HG02571 (cell line): Measurements from ENCODE around the gene NPW.
"Not testable (repeated sequence)": the region's sequence is repeated elsewhere in the genome, so short reads cannot be mapped to it uniquely, and the experiment has no call there.

ENCODE experiments used
- ATAC-seq: cut with Tn5 transposase; IDR thresholded peaks from one replicate; pipeline ENCODE4 v1.9.1; 2021; ENCODE audit warnings: mild to moderate bottlenecking, moderate library complexity; ENCODE audit not compliant: unreplicated experiment

NPW gene

DNA sequence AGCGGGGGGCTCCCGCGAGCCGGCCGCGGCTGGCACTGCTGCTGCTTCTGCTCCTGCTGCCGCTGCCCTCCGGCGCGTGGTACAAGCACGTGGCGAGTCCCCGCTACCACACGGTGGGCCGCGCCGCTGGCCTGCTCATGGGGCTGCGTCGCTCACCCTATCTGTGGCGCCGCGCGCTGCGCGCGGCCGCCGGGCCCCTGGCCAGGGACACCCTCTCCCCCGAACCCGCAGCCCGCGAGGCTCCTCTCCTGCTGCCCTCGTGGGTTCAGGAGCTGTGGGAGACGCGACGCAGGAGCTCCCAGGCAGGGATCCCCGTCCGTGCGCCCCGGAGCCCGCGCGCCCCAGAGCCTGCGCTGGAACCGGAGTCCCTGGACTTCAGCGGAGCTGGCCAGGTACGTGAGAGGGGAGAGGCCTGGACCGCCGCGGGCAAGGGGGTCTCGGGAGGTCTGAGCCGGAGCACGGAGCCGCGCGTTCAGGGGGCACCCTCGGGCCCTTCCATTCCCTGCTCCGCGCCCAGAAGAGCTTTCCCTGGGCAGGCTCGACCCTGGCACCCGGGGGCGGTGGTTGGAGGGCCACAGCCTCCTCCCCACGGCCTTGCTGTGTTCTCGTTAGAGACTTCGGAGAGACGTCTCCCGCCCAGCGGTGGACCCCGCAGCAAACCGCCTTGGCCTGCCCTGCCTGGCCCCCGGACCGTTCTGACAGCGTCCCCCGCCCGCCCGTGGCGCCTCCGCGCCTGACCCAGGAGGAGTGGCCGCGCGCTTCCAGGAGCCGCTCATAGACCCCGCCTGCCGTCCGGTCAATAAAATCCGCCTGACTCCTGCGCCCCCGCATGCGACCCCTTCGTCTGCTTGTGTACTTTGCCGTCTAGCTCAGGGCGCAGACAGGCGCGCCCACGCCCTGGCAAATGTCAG, 591 bp downstream of the NPW start:
- no peak for ATAC-seq

DNA sequence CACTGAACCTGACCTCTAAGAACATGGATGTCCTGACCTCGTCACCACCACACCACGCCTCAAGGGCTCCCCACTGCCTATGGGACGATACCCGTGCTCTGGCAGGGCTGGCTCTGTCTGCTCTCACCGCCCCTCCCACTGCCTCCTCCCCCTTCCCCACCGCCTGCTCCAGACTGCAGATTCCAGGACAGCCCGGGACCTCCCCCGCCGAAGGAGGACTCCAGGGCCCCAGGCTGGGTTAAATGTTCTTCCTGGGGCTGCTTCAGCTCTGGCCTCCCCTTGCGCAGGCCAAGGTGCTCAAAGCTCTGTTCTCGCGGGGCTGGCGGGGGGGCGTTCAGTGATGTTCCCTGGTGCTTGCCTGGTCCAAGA, 3.1 kb downstream of the NPW start:
- ATAC-seq: no peak

DNA sequence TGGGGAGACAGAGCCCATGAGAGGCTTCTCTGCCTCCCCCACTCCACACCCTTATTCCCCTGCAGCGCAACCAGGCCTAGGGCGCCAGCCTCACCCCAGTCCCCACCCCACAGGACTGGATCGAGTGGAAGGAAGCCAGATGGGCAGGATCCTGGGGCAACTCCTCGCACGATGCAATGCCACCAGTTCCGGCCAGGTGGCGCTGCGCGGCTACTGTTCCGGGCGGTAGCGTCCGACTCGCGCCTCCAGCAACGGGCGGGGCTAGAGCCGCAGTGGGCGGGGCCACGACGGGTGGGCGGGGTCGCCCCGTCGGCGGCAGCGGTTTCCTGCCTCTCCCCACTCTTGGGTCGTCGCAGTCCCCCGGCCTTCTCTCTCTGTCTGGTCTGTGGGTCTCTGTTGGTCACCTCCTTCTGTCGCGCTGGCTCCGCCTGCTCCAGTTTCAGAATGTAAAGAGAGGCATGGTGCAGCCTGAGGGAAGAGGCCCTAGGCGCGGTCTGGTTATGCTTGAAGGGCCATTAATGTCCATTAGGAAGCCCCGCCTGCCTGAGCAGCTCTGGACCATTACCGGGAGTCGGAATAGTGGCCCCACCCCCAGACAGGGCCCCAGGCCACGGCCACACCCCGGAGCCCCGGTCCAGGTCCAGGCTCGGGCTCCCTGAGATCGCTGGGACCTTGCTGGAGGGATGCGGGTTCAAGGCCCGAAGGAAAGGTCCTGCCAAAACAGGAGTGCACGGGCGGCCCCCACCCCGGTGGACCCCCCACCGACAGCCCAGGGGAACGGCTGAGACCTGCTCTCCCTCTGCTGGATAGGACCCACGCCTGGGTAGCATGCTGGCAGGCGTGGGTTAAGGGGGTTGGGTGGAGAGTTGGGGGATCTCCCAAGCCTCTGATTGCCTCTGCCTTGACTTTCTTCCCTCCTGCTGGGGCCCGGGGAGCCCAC, 3.8 kb downstream of the NPW start:
- ATAC-seq: no peak

DNA sequence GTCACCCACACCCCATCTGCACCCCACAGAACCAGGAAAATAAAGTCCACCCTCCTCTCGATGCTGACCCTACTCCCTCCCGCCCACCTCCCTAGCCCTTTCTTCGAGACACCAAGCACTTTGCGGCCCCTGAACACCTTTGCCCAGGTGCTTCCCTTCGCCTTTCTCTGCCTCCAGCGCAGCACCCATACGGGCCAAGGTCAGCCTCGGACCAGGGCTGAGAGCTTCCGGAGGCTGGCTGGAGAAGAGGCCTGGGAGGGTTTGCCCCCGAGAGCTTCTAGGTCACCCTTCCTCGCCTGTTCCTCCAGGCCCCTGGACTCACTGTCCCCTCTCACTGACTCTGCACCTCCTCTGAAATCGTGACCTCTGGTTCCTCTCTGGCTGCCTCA, 4.4 kb downstream of the NPW start:
- ATAC-seq: no peak

DNA sequence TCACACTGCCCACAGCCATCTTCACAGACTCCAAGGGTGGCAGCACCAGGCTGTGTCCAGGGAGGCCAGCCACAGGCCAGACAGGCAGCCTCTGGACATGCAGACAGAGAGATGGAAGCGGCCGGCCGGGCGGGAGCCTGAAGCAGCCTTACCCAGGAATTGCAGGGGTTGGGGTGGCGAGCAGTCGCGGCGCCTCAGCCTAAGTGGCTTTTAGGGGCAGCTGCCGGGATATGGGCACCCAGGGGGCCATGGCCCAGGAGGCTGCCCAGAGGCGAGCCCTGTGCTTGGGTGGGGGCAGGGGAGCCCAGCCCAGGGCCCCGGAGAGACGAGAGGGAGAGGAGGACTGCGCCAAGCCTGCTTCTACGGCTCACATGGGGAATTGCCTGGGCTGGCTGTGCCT, 5.7 kb downstream of the NPW start:
- ATAC-seq: no peak

DNA sequence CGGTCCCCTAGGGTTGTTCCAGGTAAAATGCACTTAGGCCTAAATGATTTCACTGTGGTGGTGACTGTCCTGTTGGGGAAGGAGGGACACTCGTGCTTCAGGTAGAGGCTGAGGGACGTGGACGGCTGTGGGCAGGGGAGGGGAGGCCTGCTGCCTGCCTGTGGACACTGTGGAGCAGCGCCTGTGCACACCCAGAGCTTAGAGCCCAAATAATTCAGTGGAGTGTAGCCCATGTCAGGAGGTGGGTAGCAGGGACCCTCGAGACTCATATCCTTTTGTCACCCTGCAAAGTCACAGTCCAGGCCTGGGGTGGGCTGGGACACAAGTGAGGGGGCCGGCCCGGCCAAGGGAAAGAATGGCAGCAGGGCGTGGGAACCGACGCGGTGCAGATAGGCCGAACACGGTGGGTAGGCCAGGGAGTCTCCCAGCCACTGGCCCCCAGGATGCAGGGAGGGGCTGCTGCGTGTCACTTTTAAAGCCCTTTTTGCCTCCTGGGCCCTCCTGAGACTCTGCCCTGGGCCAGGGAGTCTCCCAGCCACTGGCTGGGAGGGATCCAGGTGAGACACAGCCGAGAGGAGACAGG, 6.4 kb downstream of the NPW start:
- no peak for ATAC-seq

DNA sequence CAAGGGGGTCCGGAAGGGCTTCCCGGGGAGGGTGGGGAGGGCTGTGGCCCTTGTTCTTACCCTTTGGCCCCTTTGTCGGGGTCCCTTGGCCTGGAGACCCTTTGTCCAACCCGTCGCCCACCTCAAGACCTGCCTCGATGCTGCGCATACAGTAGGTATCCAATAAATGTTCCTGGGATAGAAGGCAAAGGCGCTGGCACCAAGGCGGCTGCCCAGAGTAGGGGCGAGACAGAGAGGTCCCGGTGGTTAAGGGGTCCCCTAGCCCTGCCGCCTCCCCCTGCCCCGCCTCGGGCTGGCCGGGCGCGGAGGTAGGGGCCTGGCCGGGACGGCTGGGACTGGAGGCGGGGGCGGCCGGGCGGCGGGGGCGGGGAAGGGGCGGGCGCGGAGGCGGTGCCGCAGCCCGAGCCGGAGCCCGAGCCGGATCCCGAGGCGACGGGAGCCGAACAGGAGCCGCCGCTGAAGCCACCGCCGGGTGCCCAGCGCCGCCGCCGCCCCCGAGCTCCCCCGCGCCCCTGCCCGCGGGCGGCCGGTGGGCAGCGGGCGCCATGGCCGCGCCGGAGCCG, 7.0 kb downstream of the NPW start, which contains the start of gene NHERF2:
TSS of gene NHERF2 (plus strand) at position 442 of the 563 bp plus-strand sequence. CDS start at position 546, 104 bp downstream.
- no peak for ATAC-seq

DNA sequence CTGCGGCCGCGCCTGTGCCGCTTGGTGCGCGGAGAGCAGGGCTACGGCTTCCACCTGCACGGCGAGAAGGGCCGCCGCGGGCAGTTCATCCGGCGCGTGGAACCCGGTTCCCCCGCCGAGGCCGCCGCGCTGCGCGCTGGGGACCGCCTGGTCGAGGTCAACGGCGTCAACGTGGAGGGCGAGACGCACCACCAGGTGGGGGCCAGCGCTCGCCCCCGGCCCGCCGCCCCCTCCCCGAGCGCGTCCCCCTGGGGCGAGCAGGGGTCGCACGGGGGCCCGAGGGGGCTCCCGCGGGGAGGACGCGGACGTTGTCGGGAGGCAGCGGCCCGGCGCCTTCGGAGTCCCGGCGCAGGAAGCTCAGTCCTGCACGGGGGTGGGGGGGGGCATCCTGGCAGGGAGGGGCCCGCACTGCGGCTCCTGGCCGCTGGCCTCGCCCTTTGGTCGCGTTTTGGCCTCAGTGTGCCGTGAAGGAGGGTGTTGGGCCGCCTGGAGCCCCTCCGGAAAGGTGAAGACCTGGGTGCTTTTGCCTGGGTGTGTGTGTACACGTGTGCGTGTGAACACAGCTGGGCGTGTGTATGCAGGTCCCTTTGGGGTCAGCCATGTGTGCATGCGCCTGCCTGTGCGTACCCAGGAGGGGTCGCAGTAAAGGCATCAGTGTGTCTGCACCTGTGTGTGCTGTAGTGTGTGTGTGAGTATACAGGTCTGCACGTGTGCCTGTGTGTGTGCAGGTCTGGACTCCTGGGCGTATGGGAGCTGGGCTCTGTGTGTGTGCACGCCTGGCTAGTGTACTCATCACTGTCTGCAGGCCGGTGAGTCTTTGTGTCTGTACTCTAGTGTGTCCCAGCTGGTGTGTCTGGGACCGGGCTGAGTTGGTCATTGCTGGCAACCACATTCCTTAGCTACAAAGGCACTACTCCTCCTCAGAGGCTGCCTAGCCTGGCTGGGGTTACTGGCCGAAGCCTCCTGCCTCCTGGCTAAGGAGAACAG, 7.7 kb downstream of the NPW start:
- ATAC-seq: no peak

DNA sequence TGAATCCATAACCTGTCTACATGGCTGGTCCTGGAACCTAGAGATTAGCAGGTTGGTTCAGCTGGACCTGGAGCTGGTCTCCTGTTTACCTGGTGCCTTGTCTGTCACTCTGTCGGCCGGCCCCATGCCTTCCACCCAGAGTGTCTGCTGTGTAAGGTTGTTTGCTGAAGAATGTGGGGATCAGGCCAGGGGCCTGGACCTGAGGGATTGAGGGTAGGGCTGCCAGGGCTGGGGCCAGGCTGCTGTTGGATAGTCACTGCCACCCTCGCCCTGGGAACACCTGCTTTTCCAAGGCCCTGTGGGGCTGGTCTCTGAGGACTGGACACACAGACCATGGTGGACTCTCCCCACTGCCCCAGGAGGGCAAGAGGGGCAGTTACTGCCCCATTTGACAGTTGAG, 8.6 kb downstream of the NPW start:
- no peak for ATAC-seq

DNA sequence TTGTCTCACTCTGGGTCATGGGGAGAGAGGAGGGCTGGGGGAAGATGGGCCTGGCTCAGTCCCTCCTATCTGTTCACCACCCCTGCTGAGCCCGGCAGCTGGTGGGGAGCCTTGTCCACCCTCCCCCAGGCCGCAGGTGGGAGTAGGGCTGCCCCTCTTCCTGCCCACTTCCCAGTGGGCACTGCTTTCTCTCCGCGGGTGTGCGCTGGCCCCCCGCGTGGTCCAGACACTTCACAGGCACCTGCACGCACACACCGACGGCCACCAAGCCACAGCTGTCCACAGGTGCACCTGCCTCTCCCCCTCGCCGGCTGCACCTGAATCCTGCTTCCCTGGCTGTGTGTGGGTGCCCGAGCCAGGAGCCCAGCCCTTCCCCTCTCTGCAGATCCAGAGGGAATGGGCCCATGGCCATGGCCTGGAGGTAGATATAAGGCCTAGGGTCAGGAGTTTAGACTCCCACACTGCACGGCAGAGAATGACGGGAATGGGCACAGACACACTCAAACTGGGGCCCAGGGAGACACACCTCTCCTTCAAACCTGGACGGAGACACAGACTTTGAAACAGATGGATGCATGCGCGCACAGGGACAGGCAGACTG, 9.1 kb downstream of the NPW start:
- no peak for ATAC-seq

DNA sequence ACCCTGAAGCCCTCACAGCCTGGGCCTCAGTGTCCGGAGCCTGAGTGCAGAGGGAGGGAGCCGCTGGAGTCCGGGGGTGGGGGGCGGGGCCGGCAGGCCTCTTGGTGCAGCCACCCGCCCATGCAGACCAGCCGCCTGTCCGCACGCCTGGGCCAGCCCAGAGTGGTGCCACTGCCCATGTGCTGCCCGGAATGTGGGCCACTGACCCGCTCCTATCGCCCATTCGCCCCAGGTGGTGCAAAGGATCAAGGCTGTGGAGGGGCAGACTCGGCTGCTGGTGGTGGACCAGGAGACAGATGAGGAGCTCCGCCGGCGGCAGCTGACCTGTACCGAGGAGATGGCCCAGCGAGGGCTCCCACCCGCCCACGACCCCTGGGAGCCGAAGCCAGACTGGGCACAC, 9.8 kb downstream of the NPW start:
- ATAC-seq: no peak

DNA sequence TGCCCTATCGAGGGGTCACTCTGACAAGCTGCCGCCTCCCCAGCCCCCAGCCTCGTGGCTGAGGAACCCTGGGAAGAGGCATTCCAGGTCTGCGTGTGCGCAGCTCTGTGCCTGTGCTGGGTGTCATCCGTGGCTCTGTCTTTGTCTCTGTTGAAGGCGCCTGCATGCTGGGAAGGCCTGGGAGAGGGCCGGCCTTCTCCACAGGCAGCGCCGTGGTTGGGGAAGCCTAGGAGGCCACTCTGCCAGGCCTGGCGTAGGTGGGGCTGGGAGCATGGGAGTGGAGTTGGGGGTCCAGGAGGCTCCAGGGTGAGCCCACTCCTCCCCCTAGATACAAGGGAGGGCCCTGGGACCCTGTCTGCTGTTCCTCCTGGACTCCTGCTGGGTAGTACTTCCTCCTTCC, 10.5 kb downstream of the NPW start:
- ATAC-seq: no peak

DNA sequence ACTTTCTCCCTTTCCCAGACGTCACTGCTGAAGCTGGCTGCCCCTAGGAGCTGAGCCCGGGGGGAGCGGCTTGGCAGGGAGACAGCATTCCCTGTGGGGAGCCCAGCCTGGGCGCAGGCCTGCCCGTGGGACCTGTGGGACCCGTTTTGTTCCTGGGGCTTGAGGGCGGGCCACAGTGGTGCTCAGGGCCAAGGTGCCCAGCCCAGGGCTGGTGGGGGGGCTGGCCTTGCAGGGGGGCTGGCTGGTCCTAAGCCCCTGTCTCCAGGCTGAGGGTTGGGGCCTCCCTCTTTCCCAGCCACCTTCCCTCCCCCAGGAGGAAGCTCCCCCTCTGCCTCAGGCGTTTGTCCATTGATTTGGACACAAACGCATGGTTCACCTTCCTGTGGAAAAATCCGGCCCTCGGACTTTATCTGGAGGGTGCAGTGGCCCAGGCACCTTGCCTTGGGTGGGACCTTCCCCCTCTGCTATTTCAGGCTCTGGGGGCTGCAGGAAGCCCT, 11.5 kb downstream of the NPW start:
- ATAC-seq: no peak

DNA sequence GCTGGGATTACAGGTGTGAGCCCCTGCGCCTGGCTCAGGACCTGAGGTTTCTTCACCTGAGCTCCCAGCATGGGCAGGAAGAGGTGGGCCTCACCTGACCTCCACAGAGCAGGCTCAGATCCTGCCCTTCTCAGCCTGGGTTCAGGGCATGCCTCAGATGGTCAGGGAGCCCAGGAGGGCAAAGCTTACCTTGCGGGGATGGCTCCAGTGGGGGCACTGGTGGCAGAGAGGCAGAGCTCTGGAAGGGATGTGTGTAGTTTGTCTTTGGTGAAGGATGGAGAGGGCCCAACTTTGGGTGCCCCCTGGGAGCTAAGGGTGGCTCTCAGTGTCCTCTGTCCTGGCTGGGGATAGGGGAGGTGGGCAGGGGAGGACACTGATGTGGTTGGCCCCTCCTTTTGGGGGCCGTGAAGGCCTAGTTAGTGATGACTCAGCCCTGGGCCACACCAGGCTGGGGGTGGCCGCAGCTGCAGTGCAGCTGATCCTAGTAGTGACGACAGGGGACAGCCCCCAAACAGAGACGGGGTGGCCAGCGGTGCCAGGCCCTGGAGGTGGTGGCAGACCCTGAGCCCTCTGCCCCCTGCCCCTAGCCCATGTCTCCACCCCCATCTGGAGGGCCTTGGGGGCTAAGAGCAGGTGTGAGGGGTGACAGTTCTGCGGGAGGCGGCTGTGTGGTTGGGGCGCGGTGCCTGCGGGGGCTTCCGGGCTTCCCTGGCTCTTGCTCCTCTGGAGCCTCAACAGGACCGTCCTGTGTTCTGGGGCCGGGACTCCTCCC, 12.9 kb downstream of the NPW start:
- ATAC-seq: no peak

DNA sequence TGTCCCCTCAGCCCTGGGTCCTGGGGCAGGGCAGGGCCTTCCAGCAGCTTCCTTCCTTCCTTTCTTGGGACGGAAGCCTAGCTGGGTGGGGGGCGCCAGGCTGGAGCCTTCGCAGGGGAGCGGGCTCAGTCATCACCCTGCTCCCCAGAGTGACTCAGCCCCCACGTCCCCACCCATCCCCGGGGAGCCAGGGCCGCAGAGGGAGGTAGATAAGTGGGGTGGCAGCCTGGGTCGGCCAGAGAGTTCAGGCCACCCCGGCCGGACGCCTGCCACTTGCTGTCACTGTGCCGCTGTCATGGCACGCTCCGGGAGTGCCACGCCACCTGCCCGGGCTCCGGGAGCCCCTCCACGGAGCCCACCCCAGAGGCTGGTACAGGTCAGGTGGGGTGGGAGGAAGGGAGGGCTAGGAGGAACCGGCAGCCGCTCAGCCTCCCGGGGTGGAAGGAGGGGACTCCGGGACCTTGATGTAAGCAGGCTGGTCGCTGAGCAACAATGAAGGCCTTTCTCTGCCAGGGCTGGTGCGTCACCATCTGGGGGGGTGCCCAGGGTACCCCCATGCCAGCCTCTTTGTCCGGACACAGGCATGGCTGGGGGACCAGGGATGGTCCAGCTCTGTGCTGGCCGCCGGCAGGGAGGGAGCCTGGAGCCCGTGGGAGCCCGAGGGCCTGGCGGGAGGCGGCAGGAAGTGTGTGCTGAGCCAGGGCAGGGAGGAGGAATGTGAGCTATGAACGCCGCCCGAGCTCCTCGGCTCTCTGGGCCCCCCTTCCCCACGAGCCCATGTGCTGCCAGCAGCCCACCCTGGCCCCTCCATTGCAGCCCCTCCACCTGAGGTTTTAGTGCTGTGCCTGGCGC, 13.7 kb downstream of the NPW start:
- ATAC-seq: no peak

DNA sequence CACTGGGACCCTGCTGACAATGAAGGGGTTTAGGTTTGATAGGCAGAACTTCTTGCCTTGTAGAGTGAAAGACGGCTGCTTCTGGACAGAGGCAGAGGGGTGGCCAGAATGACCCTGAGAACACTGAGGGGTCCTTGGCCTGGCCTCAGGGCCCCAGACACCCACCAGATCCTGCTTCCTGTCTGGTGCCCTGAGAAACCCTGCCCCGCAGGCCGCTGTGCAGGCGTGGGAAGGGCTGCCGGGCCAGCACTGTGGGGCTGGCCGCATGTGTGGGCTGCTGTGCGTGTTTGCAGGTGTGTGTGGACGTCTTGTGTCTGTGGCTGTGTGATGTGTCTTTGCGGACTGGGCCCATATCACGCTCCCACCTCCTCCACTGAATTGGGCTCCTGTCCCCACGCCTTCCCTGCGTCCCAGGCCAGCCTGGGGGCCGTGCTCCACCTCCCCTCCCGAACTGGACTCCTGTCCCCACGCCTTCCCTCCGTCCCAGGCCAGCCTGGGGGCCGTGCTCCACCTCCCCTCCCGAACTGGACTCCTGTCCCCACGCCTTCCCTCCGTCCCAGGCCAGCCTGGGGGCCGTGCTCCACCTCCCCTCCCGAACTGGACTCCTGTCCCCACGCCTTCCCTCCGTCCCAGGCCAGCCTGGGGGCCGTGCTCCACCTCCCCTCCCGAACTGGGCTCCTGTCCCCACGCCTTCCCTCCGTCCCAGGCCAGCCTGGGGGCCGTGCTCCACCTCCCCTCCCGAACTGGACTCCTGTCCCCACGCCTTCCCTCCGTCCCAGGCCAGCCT, 14.5 kb downstream of the NPW start:
- not testable (repeated sequence) for ATAC-seq
